ENCODE results near the gene LHB.
"Not testable (repeated sequence)": the region's sequence is repeated elsewhere in the genome, so short reads cannot be mapped to it uniquely, and the experiment has no call there.

LHB gene

GRCh38 chr19:49017041-49017665 is at the start of gene LHB:
TSS of gene LHB (minus strand) at chr19:49017091. CDS start at chr19:49017081, 10 bp downstream.
- DNase-seq (ENCODE audit: low spot score): no peak

GRCh38 chr19:49065905-49066512 is 49.1 kb upstream of the LHB start:
- DNase-seq (ENCODE audit: low spot score): no peak

GRCh38 chr19:49064768-49065611 is 48.1 kb upstream of the LHB start, which contains the start of gene NTF4:
TSS of gene NTF4 (minus strand) at chr19:49064818. CDS start at chr19:49061997, 2,821 bp downstream.
- DNase-seq (ENCODE audit: low spot score): peak; percentile 47

GRCh38 chr19:49064029-49064629 is 47.2 kb upstream of the LHB start:
- DNase-seq (ENCODE audit: low spot score): no peak

- no peak for DNase-seq (ENCODE audit: low spot score)
Measured at GRCh38 chr19:49061445-49061844, 44.6 kb upstream of the LHB start.

- no peak for DNase-seq (ENCODE audit: low spot score)
Measured at GRCh38 chr19:49061000-49061399, 44.1 kb upstream of the LHB start.

GRCh38 chr19:49059053-49059452 is 42.2 kb upstream of the LHB start:
- DNase-seq (ENCODE audit: low spot score): no peak

- no peak for DNase-seq (ENCODE audit: low spot score)
Measured at GRCh38 chr19:49058562-49058961, 41.7 kb upstream of the LHB start.

- peak; percentile 62 for DNase-seq (ENCODE audit: low spot score)
Measured at GRCh38 chr19:49057636-49058234, 40.8 kb upstream of the LHB start, which contains the start of gene CGB7. TSS of gene CGB7 (minus strand) at chr19:49057749. CDS start at chr19:49055375, 2,374 bp downstream.

- not testable (repeated sequence) for DNase-seq (ENCODE audit: low spot score)
Measured at GRCh38 chr19:49056902-49057596, 40.2 kb upstream of the LHB start.

GRCh38 chr19:49056101-49056901 is 39.4 kb upstream of the LHB start:
- peak; percentile 66 for DNase-seq (ENCODE audit: low spot score)

GRCh38 chr19:49050376-49051033 is 33.6 kb upstream of the LHB start:
- peak; percentile 87 for DNase-seq (ENCODE audit: low spot score)

GRCh38 chr19:49049834-49050233 is 32.9 kb upstream of the LHB start:
- not testable (repeated sequence) for DNase-seq (ENCODE audit: low spot score)

GRCh38 chr19:49049011-49049410 is 32.1 kb upstream of the LHB start, which contains the start of gene CGB8:
TSS of gene CGB8 (minus strand) at chr19:49049111. CDS start at chr19:49048739, 372 bp downstream.
- DNase-seq (ENCODE audit: low spot score): not testable (repeated sequence)

- not testable (repeated sequence) for DNase-seq (ENCODE audit: low spot score)
Measured at GRCh38 chr19:49043548-49043947, 26.7 kb upstream of the LHB start, which contains the start of gene CGB5. TSS of gene CGB5 (plus strand) at chr19:49043848. CDS start at chr19:49044210, 362 bp downstream.

- not testable (repeated sequence) for DNase-seq (ENCODE audit: low spot score)
Measured at GRCh38 chr19:49042666-49043065, 25.8 kb upstream of the LHB start.

- peak; percentile 75 for DNase-seq (ENCODE audit: low spot score)
Measured at GRCh38 chr19:49042177-49042576, 25.3 kb upstream of the LHB start.

- DNase-seq (ENCODE audit: low spot score): not testable (repeated sequence)
Measured at GRCh38 chr19:49039736-49040135, 22.8 kb upstream of the LHB start.

GRCh38 chr19:49038557-49039276 is 21.8 kb upstream of the LHB start:
- peak; percentile 91 for DNase-seq (ENCODE audit: low spot score)

Data from SW480 (cell line).